IMR-90 (cell line): ENCODE results near the gene DNAJC5.

Experiments used
- BHLHE40 ChIP-seq: fragments of 150-350 bp; IDR thresholded peaks from 2 replicates; pipeline ENCODE4 v1.6.1; 2016; ENCODE audit warnings: mild to moderate bottlenecking, low read depth, low read length
- CEBPB ChIP-seq: IDR thresholded peaks from 2 replicates; pipeline ENCODE4 v1.6.1; 2012; ENCODE audit warnings: low read depth, low read length, improper control_type of control experiment
- CTCF ChIP-seq: conservative IDR thresholded peaks from 2 replicates; pipeline ENCODE4 v1.5.1; 2012; ENCODE audit warnings: mild to moderate bottlenecking, low read depth, low read length, improper control_type of control experiment
- NFE2L2 ChIP-seq: fragments of 150-350 bp; IDR thresholded peaks from 2 replicates; pipeline ENCODE4 v1.6.1; 2016; ENCODE audit warnings: low read depth, mild to moderate bottlenecking, low read length
- POLR2A ChIP-seq: IDR thresholded peaks from 2 replicates; pipeline ENCODE4 v1.6.1; 2012; ENCODE audit warnings: mild to moderate bottlenecking, low read depth, low read length
- RAD21 ChIP-seq: IDR thresholded peaks from 2 replicates; pipeline ENCODE4 v1.6.1; 2012; ENCODE audit warnings: low read length, improper control_type of control experiment

GRCh38 chr20:63857764-63858392, 37.0 kb upstream of the DNAJC5 start:
- TF ChIP-seq POLR2A (no peak), CTCF (no peak), CEBPB (no peak), NFE2L2 (no peak), RAD21 (no peak), BHLHE40 (no peak)
